ENCODE results near the gene OSM. TPM values are rescaled to one million over a fixed set of nuclear protein-coding genes. Genes with fewer than 3 reads are reported as not detected.

Gene OSM
- total RNA-seq, 1 experiment from 2014 or later, result not detected

- CTCF ChIA-PET, result no interaction called here
- no TSS peak for BruUV-seq (replicated peaks)
- POLR2A ChIA-PET (ENCODE audit: unreplicated experiment), result no interaction called here
- H3K27ac ChIP-seq (ENCODE audit: low read length), result peak overlapping the region; percentile 92
- peaks cover 3% of the 10 kb centered on the region for H3F3A ChIP-seq (ENCODE audit: low read length, unreplicated experiment)
- peaks cover 39% of the 10 kb centered on the region for H3K4me1 ChIP-seq (ENCODE audit: insufficient read depth, low read length)
- no peak overlapping the region for H2AFZ ChIP-seq (ENCODE audit: low read length)
- no peak overlapping the region for H3K4me3 ChIP-seq (ENCODE audit: low read length)
- H4K20me1 ChIP-seq (ENCODE audit: low read length), result no peaks in the 10 kb centered on the region
- H3K9me2 ChIP-seq (replicated peaks; ENCODE audit: low read length), result no peaks in the 10 kb centered on the region
- H3K9ac ChIP-seq (ENCODE audit: low read length), result peak overlapping the region; percentile 72
- TF ChIP-seq CTCF (conservative IDR thresholded peaks at IDR 0.05; ENCODE audit: low read depth, low read length), result no peak
- no peak for TF ChIP-seq EZH2 (IDR thresholded peaks at IDR 0.05; ENCODE audit: low read length, unreplicated experiment)
- TF ChIP-seq EZH2phosphoT487 (IDR thresholded peaks at IDR 0.05; ENCODE audit: borderline replicate concordance, low read length), result no peak
- ATAC-seq (no peak), DNase-seq (no peak)
- no peaks in the 10 kb centered on the region for H3K36me3 ChIP-seq (ENCODE audit: low read depth, low read length)
- H3K79me2 ChIP-seq (ENCODE audit: low read length), result no peaks in the 10 kb centered on the region
- no peak overlapping the region for H3K4me2 ChIP-seq (ENCODE audit: low read length)
- intact Hi-C loops (cut with micrococcal nuclease), result no loop called here
- H3K27me3 ChIP-seq (ENCODE audit: low read length), result no peaks in the 10 kb centered on the region
- no peaks in the 10 kb centered on the region for H3K9me3 ChIP-seq (ENCODE audit: low read length)
These were observed 43.3 kb downstream of the OSM start for GRCh38 chr22:30223303-30223702.

DNA sequence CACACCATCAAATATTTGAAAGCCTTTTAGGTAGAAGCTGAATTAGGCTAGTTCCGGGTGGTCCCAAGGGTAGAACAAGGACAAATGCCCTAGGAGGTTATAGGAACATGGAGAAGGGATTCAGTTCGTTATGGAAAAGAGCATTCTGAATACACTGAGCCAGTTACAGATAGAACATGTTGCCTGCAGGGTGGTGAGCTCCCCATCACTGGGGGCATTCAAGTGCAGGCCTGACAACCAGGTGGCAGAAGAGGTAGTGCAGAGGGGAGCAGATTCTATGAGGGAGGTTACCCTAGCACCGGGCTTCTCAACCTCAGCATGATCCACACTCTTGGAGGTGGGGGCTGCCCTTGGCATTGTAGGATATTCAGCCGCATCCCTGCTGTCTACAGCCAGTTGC is 44.3 kb downstream of the OSM start:
- POLR2A ChIA-PET (ENCODE audit: unreplicated experiment), result no interaction called here
- H3K9ac ChIP-seq (ENCODE audit: low read length), result no peak overlapping the region
- no peaks in the 10 kb centered on the region for H3K79me2 ChIP-seq (ENCODE audit: low read length)
- H3K4me1 ChIP-seq (ENCODE audit: insufficient read depth, low read length), result peaks cover 29% of the 10 kb centered on the region
- no peak for TF ChIP-seq EZH2phosphoT487 (IDR thresholded peaks at IDR 0.05; ENCODE audit: borderline replicate concordance, low read length)
- TF ChIP-seq EZH2 (IDR thresholded peaks at IDR 0.05; ENCODE audit: low read length, unreplicated experiment), result no peak
- TF ChIP-seq CTCF (conservative IDR thresholded peaks at IDR 0.05; ENCODE audit: low read depth, low read length), result no peak
- intact Hi-C loops (cut with micrococcal nuclease), result no loop called here
- no peak overlapping the region for H3K27ac ChIP-seq (ENCODE audit: low read length)
- no peaks in the 10 kb centered on the region for H3K27me3 ChIP-seq (ENCODE audit: low read length)
- H3K36me3 ChIP-seq (ENCODE audit: low read depth, low read length), result no peaks in the 10 kb centered on the region
- ATAC-seq (no peak), DNase-seq (no peak)
- H3K4me3 ChIP-seq (ENCODE audit: low read length), result no peak overlapping the region
- no peaks in the 10 kb centered on the region for H4K20me1 ChIP-seq (ENCODE audit: low read length)
- H3K9me3 ChIP-seq (ENCODE audit: low read length), result no peaks in the 10 kb centered on the region
- no peak overlapping the region for H2AFZ ChIP-seq (ENCODE audit: low read length)
- peaks cover 3% of the 10 kb centered on the region for H3F3A ChIP-seq (ENCODE audit: low read length, unreplicated experiment)
- H3K4me2 ChIP-seq (ENCODE audit: low read length), result no peak overlapping the region
- H3K9me2 ChIP-seq (replicated peaks; ENCODE audit: low read length), result no peaks in the 10 kb centered on the region
- BruUV-seq (replicated peaks), result no TSS peak
- CTCF ChIA-PET, result no interaction called here

DNA sequence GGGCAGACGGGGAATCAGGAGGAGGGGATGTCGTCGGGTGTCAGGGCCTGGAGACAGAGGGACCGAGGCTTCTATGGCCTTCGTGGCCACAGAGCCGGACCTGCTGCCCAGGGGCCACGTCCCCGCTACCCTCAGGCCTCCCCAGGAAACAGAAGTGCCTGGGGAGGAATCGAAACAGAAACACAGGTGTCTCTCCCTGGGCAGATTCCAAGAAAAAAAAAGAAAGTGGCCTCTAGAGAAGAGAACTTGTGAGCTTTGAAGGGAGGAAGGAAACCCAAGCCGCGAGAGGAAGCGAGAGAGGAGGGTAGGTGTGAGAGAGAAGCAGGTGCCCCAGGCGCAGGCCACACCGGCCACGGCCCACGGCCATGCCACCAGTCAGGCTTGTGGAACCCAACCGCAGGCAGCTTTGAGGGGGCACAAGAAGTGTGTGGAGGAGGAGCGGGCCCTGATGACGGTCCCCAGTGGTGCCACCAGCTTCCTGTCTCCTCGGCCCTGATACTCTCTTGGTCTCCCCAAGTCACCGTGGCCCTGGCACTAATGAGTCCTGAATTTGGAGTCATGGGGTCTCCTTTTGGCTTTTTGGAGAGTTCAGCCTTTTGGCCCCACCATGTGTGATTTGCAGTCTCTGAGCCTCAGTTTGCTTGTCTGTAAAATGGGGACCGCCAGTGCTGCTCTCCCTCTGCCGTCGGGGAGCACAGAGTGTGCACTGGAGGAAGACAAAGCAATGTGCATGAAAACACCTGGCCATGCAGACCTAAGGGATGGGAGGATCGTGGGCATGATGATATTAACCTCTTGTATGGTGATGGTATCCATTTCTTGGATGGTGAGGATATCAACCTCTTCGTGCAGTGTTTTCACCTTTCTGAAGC is 45.3 kb downstream of the OSM start:
- no peak for TF ChIP-seq EZH2phosphoT487 (IDR thresholded peaks at IDR 0.05; ENCODE audit: borderline replicate concordance, low read length)
- no peak for TF ChIP-seq CTCF (conservative IDR thresholded peaks at IDR 0.05; ENCODE audit: low read depth, low read length)
- TF ChIP-seq EZH2 (IDR thresholded peaks at IDR 0.05; ENCODE audit: low read length, unreplicated experiment), result no peak
- H3K9me2 ChIP-seq (replicated peaks; ENCODE audit: low read length), result no peaks in the 10 kb centered on the region
- POLR2A ChIA-PET (ENCODE audit: unreplicated experiment), result no interaction called here
- ATAC-seq, result no peak
- H2AFZ ChIP-seq (ENCODE audit: low read length), result no peak overlapping the region
- H3K4me2 ChIP-seq (ENCODE audit: low read length), result no peak overlapping the region
- no peak overlapping the region for H3K4me3 ChIP-seq (ENCODE audit: low read length)
- H3K36me3 ChIP-seq (ENCODE audit: low read depth, low read length), result no peaks in the 10 kb centered on the region
- H3K4me1 ChIP-seq (ENCODE audit: insufficient read depth, low read length), result peaks cover 22% of the 10 kb centered on the region
- peaks cover 3% of the 10 kb centered on the region for H3F3A ChIP-seq (ENCODE audit: low read length, unreplicated experiment)
- CTCF ChIA-PET, result no interaction called here
- H3K27ac ChIP-seq (ENCODE audit: low read length), result no peak overlapping the region
- H3K9ac ChIP-seq (ENCODE audit: low read length), result no peak overlapping the region
- H3K9me3 ChIP-seq (ENCODE audit: low read length), result no peaks in the 10 kb centered on the region
- H4K20me1 ChIP-seq (ENCODE audit: low read length), result no peaks in the 10 kb centered on the region
- no peaks in the 10 kb centered on the region for H3K79me2 ChIP-seq (ENCODE audit: low read length)
- no TSS peak for BruUV-seq (replicated peaks)
- H3K27me3 ChIP-seq (ENCODE audit: low read length), result no peaks in the 10 kb centered on the region
- DNase-seq, result no peak
- intact Hi-C loops (cut with micrococcal nuclease), result no loop called here
